Measurements from ENCODE around the gene ACVR1. TPM values are rescaled to one million over a fixed set of nuclear protein-coding genes. Genes with fewer than 3 reads are reported as not detected.
"Not testable (repeated sequence)": the region's sequence is repeated elsewhere in the genome, so short reads cannot be mapped to it uniquely, and the experiment has no call there.

Gene ACVR1
- total RNA-seq, 1 donor from 2014 or later, result 17.1 TPM

DNA sequence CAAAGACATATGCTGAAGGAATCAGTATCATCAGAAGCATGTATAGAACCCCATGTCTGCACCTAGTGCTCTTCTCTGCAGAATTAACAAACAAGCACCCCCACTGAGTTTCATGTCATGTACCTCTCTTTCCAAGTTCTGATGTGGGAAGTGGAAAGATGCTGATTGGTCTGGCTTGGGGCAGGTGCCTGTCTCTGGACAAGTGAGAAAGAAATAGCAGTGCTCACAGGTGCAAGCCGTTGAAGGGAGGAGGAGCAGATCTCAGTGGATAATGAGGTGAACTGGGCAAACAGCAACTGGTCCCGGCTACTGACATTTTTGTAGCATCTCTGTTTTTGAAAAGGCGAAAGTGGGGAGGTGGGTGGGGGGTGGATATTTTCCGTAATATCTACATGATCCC lies 17.5 kb upstream of the ACVR1 start:
- no peak for DNase-seq (ENCODE audit: low read depth)
- no peak for FAIRE-seq
- Histone ChIP-seq H3K4me3 (ENCODE audit: low read depth, low read length) (no peak overlapping the region), H3K27me3 (ENCODE audit: control insufficient read depth, insufficient read depth, low read length) (no peaks in the 10 kb centered on the region), H3K36me3 (ENCODE audit: control insufficient read depth, insufficient read depth, low read length) (no peaks in the 10 kb centered on the region)
- TF ChIP-seq, protein P1, sequence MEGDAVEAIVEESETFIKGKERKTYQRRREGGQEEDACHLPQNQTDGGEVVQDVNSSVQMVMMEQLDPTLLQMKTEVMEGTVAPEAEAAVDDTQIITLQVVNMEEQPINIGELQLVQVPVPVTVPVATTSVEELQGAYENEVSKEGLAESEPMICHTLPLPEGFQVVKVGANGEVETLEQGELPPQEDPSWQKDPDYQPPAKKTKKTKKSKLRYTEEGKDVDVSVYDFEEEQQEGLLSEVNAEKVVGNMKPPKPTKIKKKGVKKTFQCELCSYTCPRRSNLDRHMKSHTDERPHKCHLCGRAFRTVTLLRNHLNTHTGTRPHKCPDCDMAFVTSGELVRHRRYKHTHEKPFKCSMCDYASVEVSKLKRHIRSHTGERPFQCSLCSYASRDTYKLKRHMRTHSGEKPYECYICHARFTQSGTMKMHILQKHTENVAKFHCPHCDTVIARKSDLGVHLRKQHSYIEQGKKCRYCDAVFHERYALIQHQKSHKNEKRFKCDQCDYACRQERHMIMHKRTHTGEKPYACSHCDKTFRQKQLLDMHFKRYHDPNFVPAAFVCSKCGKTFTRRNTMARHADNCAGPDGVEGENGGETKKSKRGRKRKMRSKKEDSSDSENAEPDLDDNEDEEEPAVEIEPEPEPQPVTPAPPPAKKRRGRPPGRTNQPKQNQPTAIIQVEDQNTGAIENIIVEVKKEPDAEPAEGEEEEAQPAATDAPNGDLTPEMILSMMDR (IDR thresholded peaks at IDR 0.05; ENCODE audit: insufficient read depth, low read length, severe bottlenecking), result no peak

- Histone ChIP-seq H3K4me3 (ENCODE audit: low read depth, low read length) (no peak overlapping the region), H3K27me3 (ENCODE audit: control insufficient read depth, insufficient read depth, low read length) (no peaks in the 10 kb centered on the region), H3K36me3 (ENCODE audit: control insufficient read depth, insufficient read depth, low read length) (no peaks in the 10 kb centered on the region)
- FAIRE-seq, result no peak
- DNase-seq (ENCODE audit: low read depth), result no peak
- TF ChIP-seq, protein P1 (IDR thresholded peaks at IDR 0.05; ENCODE audit: insufficient read depth, low read length, severe bottlenecking), result no peak
Measured at GRCh38 chr2:157891643-157892041, 15.5 kb upstream of the ACVR1 start.

DNA sequence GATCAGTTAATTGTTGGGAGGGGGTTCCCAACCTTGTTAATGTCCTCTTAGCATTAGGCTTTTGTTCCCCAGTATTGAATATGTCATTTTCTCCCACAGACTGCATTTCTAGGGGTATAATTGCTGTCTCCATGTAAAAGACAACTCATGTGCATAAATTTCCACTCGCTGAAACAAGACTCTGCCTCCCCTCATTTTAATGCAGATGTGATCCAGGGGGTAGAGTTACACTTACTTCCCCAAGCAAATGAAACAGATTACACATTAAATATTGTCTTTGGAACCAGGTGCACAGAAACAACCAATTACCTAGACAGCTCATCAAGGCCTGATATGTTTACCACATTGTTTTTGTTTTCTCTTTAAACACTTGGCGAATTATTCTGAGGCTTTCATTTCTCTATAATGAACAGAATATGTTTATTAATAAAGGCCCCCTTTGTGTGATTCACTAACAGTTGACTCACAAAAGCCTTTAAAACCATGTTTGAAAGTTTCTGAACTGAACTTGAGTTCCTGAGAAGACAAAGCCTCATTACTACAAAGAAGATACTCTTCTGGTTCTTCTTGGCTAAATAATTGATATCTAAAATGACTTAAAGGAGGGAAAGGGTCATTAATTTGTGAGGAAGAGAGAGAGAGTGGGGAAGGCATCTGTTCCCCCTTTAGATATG lies 15.0 kb upstream of the ACVR1 start:
- H3K4me3 ChIP-seq (ENCODE audit: low read depth, low read length), result no peak overlapping the region
- no peak for DNase-seq (ENCODE audit: low read depth)
- H3K27me3 ChIP-seq (ENCODE audit: control insufficient read depth, insufficient read depth, low read length), result no peaks in the 10 kb centered on the region
- FAIRE-seq, result no peak
- no peaks in the 10 kb centered on the region for H3K36me3 ChIP-seq (ENCODE audit: control insufficient read depth, insufficient read depth, low read length)
- TF ChIP-seq, protein P1 (IDR thresholded peaks at IDR 0.05; ENCODE audit: insufficient read depth, low read length, severe bottlenecking), result no peak

- H3K27me3 ChIP-seq (ENCODE audit: control insufficient read depth, insufficient read depth, low read length), result no peaks in the 10 kb centered on the region
- no peaks in the 10 kb centered on the region for H3K36me3 ChIP-seq (ENCODE audit: control insufficient read depth, insufficient read depth, low read length)
- TF ChIP-seq, protein P1 (IDR thresholded peaks at IDR 0.05; ENCODE audit: insufficient read depth, low read length, severe bottlenecking), result no peak
- DNase-seq (ENCODE audit: low read depth) (no peak), FAIRE-seq (no peak)
- H3K4me3 ChIP-seq (ENCODE audit: low read depth, low read length), result no peak overlapping the region
Measured at GRCh38 chr2:157887946-157888345, 11.8 kb upstream of the ACVR1 start.

- not testable (repeated sequence) for DNase-seq (ENCODE audit: low read depth); H3K27me3 ChIP-seq (ENCODE audit: control insufficient read depth, insufficient read depth, low read length); H3K4me3 ChIP-seq (ENCODE audit: low read depth, low read length); H3K36me3 ChIP-seq (ENCODE audit: control insufficient read depth, insufficient read depth, low read length); FAIRE-seq
Measured at GRCh38 chr2:157884533-157884932, 8.4 kb upstream of the ACVR1 start.

DNA sequence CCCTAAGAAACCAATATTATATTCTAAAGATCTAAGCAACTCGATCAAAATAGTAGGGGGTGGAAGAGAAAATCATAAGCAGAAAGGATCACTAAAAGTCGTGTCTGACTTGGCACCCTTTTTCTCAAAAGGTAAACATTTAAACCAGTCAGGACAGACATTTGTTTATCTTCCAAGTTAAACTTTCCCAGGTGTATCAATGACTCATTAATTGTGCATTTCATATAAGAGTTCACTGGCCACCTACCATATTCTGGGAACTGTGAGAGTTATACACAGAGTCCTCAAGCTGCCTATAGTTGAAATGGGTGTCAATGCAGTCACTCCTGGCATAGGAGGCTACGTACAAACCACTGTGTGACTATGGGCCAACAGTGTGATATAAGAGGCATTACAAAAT lies 4.8 kb upstream of the ACVR1 start:
- H3K36me3 ChIP-seq (ENCODE audit: control insufficient read depth, insufficient read depth, low read length), result no peaks in the 10 kb centered on the region
- no peak overlapping the region for H3K4me3 ChIP-seq (ENCODE audit: low read depth, low read length)
- H3K27me3 ChIP-seq (ENCODE audit: control insufficient read depth, insufficient read depth, low read length), result no peaks in the 10 kb centered on the region
- FAIRE-seq (no peak), DNase-seq (ENCODE audit: low read depth) (peak; percentile 94)
- TF ChIP-seq, protein P1 (IDR thresholded peaks at IDR 0.05; ENCODE audit: insufficient read depth, low read length, severe bottlenecking), result no peak
